Esophagus muscularis mucosa (tissue), 3 donors: ENCODE measurements around the gene FFAR1.

ENCODE experiments used
- POLR2A ChIP-seq: fragments of 450-650 bp; IDR thresholded peaks from one replicate; pipeline ENCODE4 v1.6.1; 2017; ENCODE audit warnings: antibody characterized with exemption, moderate library complexity, mild to moderate bottlenecking, low read depth
- POLR2AphosphoS5 ChIP-seq, 2 donors: sonication (generic); formaldehyde crosslinking; IDR thresholded peaks; one replicate each; pipeline ENCODE4 v1.6.1; 2017; ENCODE audit warnings: antibody characterized with exemption in 2 of 2
- TF ChIP-seq, protein P1 (sequence below), 3 experiments: fragments of 200-600 bp in 2 of 3; fragments of 450-650 bp in 1 of 3; sonication (generic) in 2 of 3; IDR thresholded peaks; one replicate each; pipeline ENCODE4 v1.5.1; 2017 to 2019; ENCODE audit warnings: antibody characterized with exemption in 3 of 3, mild to moderate bottlenecking in 2 of 3, moderate library complexity in 1 of 3

- TF ChIP-seq POLR2A (no peak), POLR2AphosphoS5 (IDR thresholded peaks at IDR 0.05) (no peak)
- TF ChIP-seq, protein P1, sequence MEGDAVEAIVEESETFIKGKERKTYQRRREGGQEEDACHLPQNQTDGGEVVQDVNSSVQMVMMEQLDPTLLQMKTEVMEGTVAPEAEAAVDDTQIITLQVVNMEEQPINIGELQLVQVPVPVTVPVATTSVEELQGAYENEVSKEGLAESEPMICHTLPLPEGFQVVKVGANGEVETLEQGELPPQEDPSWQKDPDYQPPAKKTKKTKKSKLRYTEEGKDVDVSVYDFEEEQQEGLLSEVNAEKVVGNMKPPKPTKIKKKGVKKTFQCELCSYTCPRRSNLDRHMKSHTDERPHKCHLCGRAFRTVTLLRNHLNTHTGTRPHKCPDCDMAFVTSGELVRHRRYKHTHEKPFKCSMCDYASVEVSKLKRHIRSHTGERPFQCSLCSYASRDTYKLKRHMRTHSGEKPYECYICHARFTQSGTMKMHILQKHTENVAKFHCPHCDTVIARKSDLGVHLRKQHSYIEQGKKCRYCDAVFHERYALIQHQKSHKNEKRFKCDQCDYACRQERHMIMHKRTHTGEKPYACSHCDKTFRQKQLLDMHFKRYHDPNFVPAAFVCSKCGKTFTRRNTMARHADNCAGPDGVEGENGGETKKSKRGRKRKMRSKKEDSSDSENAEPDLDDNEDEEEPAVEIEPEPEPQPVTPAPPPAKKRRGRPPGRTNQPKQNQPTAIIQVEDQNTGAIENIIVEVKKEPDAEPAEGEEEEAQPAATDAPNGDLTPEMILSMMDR (IDR thresholded peaks at IDR 0.05): no peak
Measured at GRCh38 chr19:35346193-35347052, 1.3 kb upstream of the FFAR1 start.
